ENCODE data around the gene ARID2.

DNA sequence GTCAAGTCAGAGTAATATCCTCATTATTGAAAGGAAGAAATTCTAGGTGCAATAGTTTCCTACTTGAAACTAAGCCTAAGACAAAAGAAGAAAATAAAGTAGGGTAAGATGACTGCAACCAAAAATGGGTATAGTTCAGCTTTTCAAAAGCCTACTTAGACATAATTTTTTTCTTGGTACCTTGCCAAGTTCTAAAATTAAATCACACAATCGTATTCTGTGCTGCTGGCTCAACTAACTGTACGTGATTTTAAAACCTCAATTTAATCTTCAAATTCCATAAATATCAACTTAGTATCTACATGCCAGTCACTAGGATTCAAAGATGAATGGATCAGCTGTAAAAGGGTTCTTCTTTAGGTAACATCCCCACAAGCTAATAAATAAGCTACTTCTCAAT lies 204.0 kb downstream of the ARID2 start:
- TF ChIP-seq POLR2AphosphoS5 (IDR thresholded peaks at IDR 0.05; ENCODE audit: low read depth, low read length) (no peak), SIN3A (IDR thresholded peaks at IDR 0.05; ENCODE audit: borderline replicate concordance, insufficient read depth, low read length) (no peak), TAF1 (IDR thresholded peaks at IDR 0.05; ENCODE audit: borderline replicate concordance, insufficient read depth, low read length) (no peak)

Data from PFSK-1 (cell line).